ENCODE measurements around the gene NOG.

Gene NOG

DNA sequence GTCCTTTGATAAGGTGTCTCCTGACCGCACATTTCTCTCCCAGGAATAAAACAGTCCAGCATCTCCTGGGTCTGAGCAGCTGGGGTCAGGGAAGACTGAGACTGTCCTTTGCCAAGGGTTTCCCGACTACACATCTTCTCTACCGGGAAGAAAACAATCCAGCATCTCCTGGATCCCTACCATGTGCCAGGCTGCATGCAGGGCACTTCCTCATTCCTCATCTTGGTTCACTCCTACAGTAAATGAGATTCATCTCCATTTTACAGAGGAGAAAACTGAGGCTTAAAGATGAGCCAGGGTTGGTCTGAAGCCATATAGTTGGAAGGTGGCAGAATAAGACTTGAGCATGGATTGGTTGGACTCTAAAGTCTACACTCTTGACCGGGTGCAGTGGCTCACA is 36.7 kb downstream of the NOG start:
- no peak overlapping the region for H3K9ac ChIP-seq
- no peak overlapping the region for H3K27ac ChIP-seq
- no peaks in the 10 kb centered on the region for H3K79me2 ChIP-seq (ENCODE audit: insufficient read depth, low read depth)
- no peaks in the 10 kb centered on the region for H4K20me1 ChIP-seq (ENCODE audit: insufficient read depth)
- H3K27me3 ChIP-seq (ENCODE audit: insufficient read depth, low read depth), result no peaks in the 10 kb centered on the region
- no peak overlapping the region for H3K4me2 ChIP-seq
- TF ChIP-seq, protein P1, sequence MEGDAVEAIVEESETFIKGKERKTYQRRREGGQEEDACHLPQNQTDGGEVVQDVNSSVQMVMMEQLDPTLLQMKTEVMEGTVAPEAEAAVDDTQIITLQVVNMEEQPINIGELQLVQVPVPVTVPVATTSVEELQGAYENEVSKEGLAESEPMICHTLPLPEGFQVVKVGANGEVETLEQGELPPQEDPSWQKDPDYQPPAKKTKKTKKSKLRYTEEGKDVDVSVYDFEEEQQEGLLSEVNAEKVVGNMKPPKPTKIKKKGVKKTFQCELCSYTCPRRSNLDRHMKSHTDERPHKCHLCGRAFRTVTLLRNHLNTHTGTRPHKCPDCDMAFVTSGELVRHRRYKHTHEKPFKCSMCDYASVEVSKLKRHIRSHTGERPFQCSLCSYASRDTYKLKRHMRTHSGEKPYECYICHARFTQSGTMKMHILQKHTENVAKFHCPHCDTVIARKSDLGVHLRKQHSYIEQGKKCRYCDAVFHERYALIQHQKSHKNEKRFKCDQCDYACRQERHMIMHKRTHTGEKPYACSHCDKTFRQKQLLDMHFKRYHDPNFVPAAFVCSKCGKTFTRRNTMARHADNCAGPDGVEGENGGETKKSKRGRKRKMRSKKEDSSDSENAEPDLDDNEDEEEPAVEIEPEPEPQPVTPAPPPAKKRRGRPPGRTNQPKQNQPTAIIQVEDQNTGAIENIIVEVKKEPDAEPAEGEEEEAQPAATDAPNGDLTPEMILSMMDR (conservative IDR thresholded peaks at IDR 0.05; ENCODE audit: low read depth, low read length), result no peak
- no peak overlapping the region for H2AFZ ChIP-seq (ENCODE audit: low read depth)
- H3K4me3 ChIP-seq (IDR thresholded peaks at IDR 0.05; ENCODE audit: insufficient read depth, low read depth, low read length), result no peak overlapping the region
- no peaks in the 10 kb centered on the region for H3K36me3 ChIP-seq (ENCODE audit: insufficient read depth)
- H3K4me1 ChIP-seq (ENCODE audit: low read depth, poor library complexity, severe bottlenecking), result no peaks in the 10 kb centered on the region

DNA sequence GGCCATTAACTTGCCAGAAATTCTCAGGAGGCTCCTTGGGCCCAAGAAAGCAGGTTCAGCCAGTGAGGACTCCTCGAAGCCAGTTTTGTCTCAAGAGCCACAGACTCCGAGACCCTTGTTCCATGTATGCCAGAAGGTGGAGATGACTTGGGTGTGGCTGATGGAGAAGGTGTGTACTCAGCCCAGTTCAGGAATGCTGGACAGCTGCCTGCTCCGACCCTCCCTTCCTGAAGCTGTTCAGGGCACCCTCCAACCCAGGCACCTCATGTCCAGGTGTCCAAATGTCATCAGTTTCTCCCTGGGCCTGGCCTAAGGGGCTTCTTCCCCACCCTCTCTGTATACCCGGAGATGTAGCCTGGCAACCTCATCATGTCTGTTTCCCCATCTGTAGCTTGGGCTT is 40.2 kb downstream of the NOG start:
- Histone ChIP-seq H3K4me3 (IDR thresholded peaks at IDR 0.05; ENCODE audit: insufficient read depth, low read depth, low read length) (no peak overlapping the region), H3K4me2 (no peak overlapping the region), H3K27me3 (ENCODE audit: insufficient read depth, low read depth) (no peaks in the 10 kb centered on the region), H3K9ac (no peak overlapping the region), H3K79me2 (ENCODE audit: insufficient read depth, low read depth) (no peaks in the 10 kb centered on the region), H3K4me1 (ENCODE audit: low read depth, poor library complexity, severe bottlenecking) (no peaks in the 10 kb centered on the region), H2AFZ (ENCODE audit: low read depth) (no peak overlapping the region), H3K36me3 (ENCODE audit: insufficient read depth) (no peaks in the 10 kb centered on the region), H4K20me1 (ENCODE audit: insufficient read depth) (no peaks in the 10 kb centered on the region), H3K27ac (no peak overlapping the region)
- TF ChIP-seq, protein P1 (conservative IDR thresholded peaks at IDR 0.05; ENCODE audit: low read depth, low read length), result no peak

DNA sequence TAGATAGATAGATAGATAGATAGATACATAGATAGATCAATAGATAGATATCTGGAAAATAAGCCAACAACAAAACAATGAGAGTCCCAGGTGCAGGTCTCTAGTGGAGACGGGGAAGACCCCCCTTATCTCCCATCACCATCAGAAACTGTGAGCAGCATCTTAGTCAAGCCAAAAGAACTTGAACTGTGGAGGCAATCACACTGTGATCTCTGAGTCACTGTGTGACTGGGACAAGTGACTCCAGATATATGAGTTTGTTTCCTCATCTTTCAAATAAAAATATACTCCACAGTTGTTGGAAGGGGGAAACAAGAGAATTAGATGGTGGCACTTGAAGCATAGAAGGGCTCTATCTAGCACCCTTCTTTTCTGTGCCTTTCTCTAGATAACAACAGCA is 42.1 kb downstream of the NOG start:
- Histone ChIP-seq H3K27ac (no peak overlapping the region), H3K9ac (no peak overlapping the region), H3K27me3 (ENCODE audit: insufficient read depth, low read depth) (no peaks in the 10 kb centered on the region), H3K79me2 (ENCODE audit: insufficient read depth, low read depth) (no peaks in the 10 kb centered on the region), H3K4me1 (ENCODE audit: low read depth, poor library complexity, severe bottlenecking) (no peaks in the 10 kb centered on the region), H3K36me3 (ENCODE audit: insufficient read depth) (no peaks in the 10 kb centered on the region), H4K20me1 (ENCODE audit: insufficient read depth) (no peaks in the 10 kb centered on the region), H2AFZ (ENCODE audit: low read depth) (no peak overlapping the region), H3K4me2 (no peak overlapping the region), H3K4me3 (IDR thresholded peaks at IDR 0.05; ENCODE audit: insufficient read depth, low read depth, low read length) (no peak overlapping the region)
- TF ChIP-seq, protein P1 (conservative IDR thresholded peaks at IDR 0.05; ENCODE audit: low read depth, low read length), result no peak

DNA sequence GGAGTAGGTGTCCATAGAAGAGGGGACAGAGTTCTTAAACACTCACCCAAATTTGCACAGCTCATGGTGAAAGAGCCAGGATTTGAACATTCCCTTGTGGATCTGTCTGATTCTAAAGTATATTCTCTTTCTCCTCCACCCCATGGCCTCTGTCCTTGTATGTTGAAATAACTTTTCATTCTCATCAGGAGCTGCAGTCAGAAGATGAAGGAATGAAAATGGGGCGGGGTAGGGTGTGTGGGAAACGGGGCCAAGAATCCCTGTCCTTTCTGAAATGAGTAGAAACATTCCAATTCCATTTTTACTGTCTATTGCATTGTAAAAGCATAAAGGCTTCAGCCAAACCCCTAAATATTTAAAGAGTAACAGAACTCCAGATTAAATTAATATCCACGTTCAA is 42.8 kb downstream of the NOG start:
- no peak overlapping the region for H3K4me3 ChIP-seq (IDR thresholded peaks at IDR 0.05; ENCODE audit: insufficient read depth, low read depth, low read length)
- no peaks in the 10 kb centered on the region for H3K36me3 ChIP-seq (ENCODE audit: insufficient read depth)
- no peaks in the 10 kb centered on the region for H3K4me1 ChIP-seq (ENCODE audit: low read depth, poor library complexity, severe bottlenecking)
- TF ChIP-seq, protein P1 (conservative IDR thresholded peaks at IDR 0.05; ENCODE audit: low read depth, low read length), result no peak
- H3K27me3 ChIP-seq (ENCODE audit: insufficient read depth, low read depth), result no peaks in the 10 kb centered on the region
- no peak overlapping the region for H3K27ac ChIP-seq
- H3K9ac ChIP-seq, result no peak overlapping the region
- H3K79me2 ChIP-seq (ENCODE audit: insufficient read depth, low read depth), result no peaks in the 10 kb centered on the region
- H4K20me1 ChIP-seq (ENCODE audit: insufficient read depth), result no peaks in the 10 kb centered on the region
- H3K4me2 ChIP-seq, result no peak overlapping the region
- no peak overlapping the region for H2AFZ ChIP-seq (ENCODE audit: low read depth)

DNA sequence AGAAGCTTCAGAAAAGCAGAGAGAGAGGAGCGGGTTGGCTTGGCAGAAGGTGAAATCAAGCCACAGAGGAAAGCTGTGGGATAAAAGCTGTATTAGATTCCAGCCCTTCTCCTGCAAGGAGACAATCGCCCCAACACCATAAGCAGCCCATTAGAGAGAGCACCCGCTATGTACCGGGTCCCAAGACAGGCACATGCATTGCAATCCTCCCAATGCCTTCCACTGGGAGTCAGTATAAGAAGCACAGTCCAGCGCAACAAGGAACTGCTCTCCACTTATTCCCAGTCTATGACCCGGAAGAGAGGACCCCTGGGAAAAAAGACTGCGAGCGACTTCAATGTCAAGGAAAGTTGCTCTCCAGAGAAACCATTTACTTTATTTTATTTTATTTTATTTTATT is 43.8 kb downstream of the NOG start:
- Histone ChIP-seq H4K20me1 (ENCODE audit: insufficient read depth) (no peaks in the 10 kb centered on the region), H3K9ac (no peak overlapping the region), H3K36me3 (ENCODE audit: insufficient read depth) (no peaks in the 10 kb centered on the region), H3K4me1 (ENCODE audit: low read depth, poor library complexity, severe bottlenecking) (no peaks in the 10 kb centered on the region), H3K4me3 (IDR thresholded peaks at IDR 0.05; ENCODE audit: insufficient read depth, low read depth, low read length) (no peak overlapping the region), H3K27ac (no peak overlapping the region), H3K27me3 (ENCODE audit: insufficient read depth, low read depth) (no peaks in the 10 kb centered on the region), H2AFZ (ENCODE audit: low read depth) (no peak overlapping the region), H3K4me2 (no peak overlapping the region), H3K79me2 (ENCODE audit: insufficient read depth, low read depth) (no peaks in the 10 kb centered on the region)
- TF ChIP-seq, protein P1 (conservative IDR thresholded peaks at IDR 0.05; ENCODE audit: low read depth, low read length), result no peak

Measured in KMS-11 (cell line).